A673 (cell line): ENCODE measurements around the gene PDE8B. TPM values are rescaled to one million over a fixed set of nuclear protein-coding genes. Genes with fewer than 3 reads are reported as not detected.

Experiments
- BruUV-seq: library from RNA; stranded (reverse); fragments of 400-500 nt; replicated peaks from 2 replicates; lab custom pipeline; 2021; lab: Mats Ljungman, UMichigan
- CTCF ChIA-PET: fragments of 300-600 bp; sonication (Branson Sonifier 250); formaldehyde crosslinking; loops from one replicate; lab custom pipeline; 2022; ENCODE audit warnings: antibody characterized with exemption; lab: Charles Lee
- POLR2A ChIA-PET: fragments of 300-600 bp; sonication (Branson Sonifier 250); formaldehyde crosslinking; loops from one replicate; lab custom pipeline; 2022; ENCODE audit warnings: antibody characterized with exemption; ENCODE audit not compliant: low non-redundant PET; lab: Charles Lee
- DNase-seq: peaks from one replicate; pipeline ENCODE4 v3.0.0-alpha.2; 2015; ENCODE audit warnings: low spot score
- H3K27ac ChIP-seq: fragments of 200-600 bp; sonication (generic); 2 replicates; pipeline ENCODE4 v1.5.1; 2016; ENCODE audit warnings: mixed run types, low read depth, mild to moderate bottlenecking, mixed read lengths, antibody characterized with exemption, low read length; ENCODE audit not compliant: poor library complexity, severe bottlenecking
- H3K27me3 ChIP-seq: fragments of 200-600 bp; sonication (generic); replicated peaks from 2 replicates; pipeline ENCODE4 v1.6.1; 2017; ENCODE audit warnings: mixed run types, low read depth, mild to moderate bottlenecking, mixed read lengths, antibody characterized with exemption, low read length; ENCODE audit not compliant: insufficient read depth, poor library complexity
- H3K36me3 ChIP-seq: fragments of 200-600 bp; sonication (generic); 2 replicates; pipeline ENCODE4 v1.6.1; 2016; ENCODE audit warnings: mixed run types, mild to moderate bottlenecking, mixed read lengths, antibody characterized with exemption, low read length; ENCODE audit not compliant: insufficient read depth, poor library complexity, severe bottlenecking
- H3K4me1 ChIP-seq: fragments of 200-600 bp; sonication (generic); 2 replicates; pipeline ENCODE4 v1.6.1; 2017; ENCODE audit warnings: mixed run types, mild to moderate bottlenecking, mixed read lengths, antibody characterized with exemption, low read length; ENCODE audit not compliant: insufficient read depth, poor library complexity, severe bottlenecking
- H3K4me3 ChIP-seq: fragments of 200-600 bp; sonication (generic); 2 replicates; pipeline ENCODE4 v1.5.1; 2016; ENCODE audit warnings: low read depth, mixed run types, mild to moderate bottlenecking, mixed read lengths, low read length; ENCODE audit not compliant: poor library complexity, severe bottlenecking
- H3K9me3 ChIP-seq: fragments of 200-600 bp; sonication (generic); 2 replicates; pipeline ENCODE4 v1.6.1; 2016; ENCODE audit warnings: mixed run types, low read depth, mild to moderate bottlenecking, mixed read lengths, antibody characterized with exemption, low read length; ENCODE audit not compliant: poor library complexity, severe bottlenecking
- CTCF ChIP-seq: fragments of 300-800, 200-600 bp; sonication (generic); conservative IDR thresholded peaks from 2 replicates; pipeline ENCODE4 v1.5.1; 2017; ENCODE audit warnings: low read depth, mild to moderate bottlenecking, antibody characterized with exemption, low read length, moderate library complexity, mixed read lengths
- EZH2 ChIP-seq: fragments of 200-600 bp; sonication (generic); IDR thresholded peaks from 2 replicates; pipeline ENCODE4 v1.6.1; 2017; ENCODE audit warnings: borderline replicate concordance, low read depth, mild to moderate bottlenecking, mixed read lengths, antibody characterized with exemption, low read length; ENCODE audit not compliant: poor library complexity, severe bottlenecking
- intact Hi-C: fragments of 100-400 bp; cut with micrococcal nuclease; formaldehyde crosslinking; loops from one replicate; pipeline ENCODE4 v1.10.0; 2022; ENCODE audit not compliant: unreplicated experiment
- total RNA-seq: library from RNA; stranded (reverse); gene quantifications from 2 replicates; pipeline ENCODE4 v1.2.3, GENCODE V29; 2021

The PDE8B gene
- total RNA-seq, 1 experiment from 2014 or later = 0.69 TPM

GRCh38 chr5:77210964-77211690 lies 647 bp downstream of the PDE8B start:
- ChIA-PET POLR2A (no interaction called here), CTCF (interaction anchor here (0.6 kb wide), 2 partner anchors 17 to 26 kb away, joined by 3 read pairs; no protein-coding TSS in a partner anchor)
- H3K9me3 ChIP-seq = no peaks in the 10 kb centered on the region
- DNase-seq = no peak
- BruUV-seq = no TSS peak
- intact Hi-C loops = no loop called here
- peaks cover 47% of the 10 kb centered on the region for H3K27me3 ChIP-seq
- peak overlapping the region; percentile 50 for H3K4me3 ChIP-seq
- TF ChIP-seq EZH2 = no peak
- TF ChIP-seq CTCF = no peak
- H3K36me3 ChIP-seq = no peaks in the 10 kb centered on the region
- H3K27ac ChIP-seq = no peak overlapping the region
- peaks cover 13% of the 10 kb centered on the region for H3K4me1 ChIP-seq

- Histone ChIP-seq H3K36me3 (no peaks in the 10 kb centered on the region), H3K27me3 (peaks cover 47% of the 10 kb centered on the region), H3K9me3 (no peaks in the 10 kb centered on the region), H3K27ac (no peak overlapping the region), H3K4me3 (no peak overlapping the region), H3K4me1 (peaks cover 13% of the 10 kb centered on the region)
- BruUV-seq = no TSS peak
- POLR2A ChIA-PET = no interaction called here
- intact Hi-C loops = no loop called here
- TF ChIP-seq EZH2 (no peak), CTCF (no peak)
- no peak for DNase-seq
- CTCF ChIA-PET = interaction anchor here (0.6 kb wide), 1 partner anchor 16 kb away, joined by 3 read pairs; no protein-coding TSS in a partner anchor
Observed at GRCh38 chr5:77211691-77212047, 1.2 kb downstream of the PDE8B start.

DNA sequence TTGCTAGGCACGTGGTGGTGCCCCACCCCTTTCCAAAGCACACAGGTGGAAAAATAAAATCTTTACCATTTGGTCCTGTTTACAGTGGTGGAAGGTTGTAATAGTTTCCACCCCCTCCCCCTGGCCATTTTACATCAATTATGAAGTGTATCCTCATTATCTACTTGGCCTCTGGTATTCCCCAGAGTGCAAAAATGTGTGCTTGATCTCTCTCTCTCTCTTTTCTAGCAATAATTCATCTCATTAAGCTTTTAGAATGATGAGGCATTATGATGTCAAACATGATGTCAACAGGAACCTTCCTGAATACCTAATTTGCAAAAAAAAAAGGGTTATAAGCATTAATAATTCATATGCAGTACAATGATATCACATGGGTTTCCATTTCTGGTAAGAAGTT lies 3.1 kb downstream of the PDE8B start:
- Histone ChIP-seq H3K27me3 (peaks cover 37% of the 10 kb centered on the region), H3K4me3 (no peak overlapping the region), H3K9me3 (no peaks in the 10 kb centered on the region), H3K36me3 (no peaks in the 10 kb centered on the region), H3K27ac (no peak overlapping the region), H3K4me1 (peaks cover 13% of the 10 kb centered on the region)
- no TSS peak for BruUV-seq
- peak; percentile 32 for DNase-seq
- POLR2A ChIA-PET = no interaction called here
- intact Hi-C loops = no loop called here
- CTCF ChIA-PET = no interaction called here
- no peak for TF ChIP-seq EZH2
